Measurements from ENCODE around the gene HOXA1.

Gene HOXA1

GRCh38 chr7:27116031-27116961 is 20.5 kb upstream of the HOXA1 start:
- H3K9me3 Mint-ChIP-seq: no peaks in the 10 kb centered on the region
- H3K27ac Mint-ChIP-seq: peak overlapping the region; percentile 98 to 100 (median 99)
- TF ChIP-seq CTCF (IDR thresholded peaks at IDR 0.05; ENCODE audit: unreplicated experiment in 3 of 3): no peak

GRCh38 chr7:27115221-27116026 is 19.6 kb upstream of the HOXA1 start:
- H3K4me3 Mint-ChIP-seq: peak overlapping the region; percentile 90 to 93 (median 91)
- peaks cover 67% of the 10 kb centered on the region for H3K4me1 Mint-ChIP-seq
- H3K27ac Mint-ChIP-seq: peak overlapping the region; percentile 98 to 100 (median 99)

More at GRCh38 chr7:27116031-27116961, 20.5 kb upstream of the HOXA1 start:
- Mint-ChIP-seq H3K4me3 (peak overlapping the region; percentile 90 to 93 (median 91)), H3K4me1 (peaks cover 67% of the 10 kb centered on the region), H3K27me3 (ENCODE audit: low read depth) (peaks cover 11% of the 10 kb centered on the region), H3K36me3 (ENCODE audit: low read depth) (peaks cover 61% of the 10 kb centered on the region)

GRCh38 chr7:27114881-27115220 is 19.1 kb upstream of the HOXA1 start:
- H3K4me3 Mint-ChIP-seq: peak overlapping the region; percentile 90 to 93 (median 91)
- H3K27ac Mint-ChIP-seq: peak overlapping the region; percentile 98 to 100 (median 99)
- no peak for TF ChIP-seq CTCF (IDR thresholded peaks at IDR 0.05; ENCODE audit: unreplicated experiment in 3 of 3)
- H3K27me3 Mint-ChIP-seq (ENCODE audit: low read depth): peaks cover 13% of the 10 kb centered on the region
- H3K4me1 Mint-ChIP-seq: peaks cover 65% of the 10 kb centered on the region
- H3K36me3 Mint-ChIP-seq (ENCODE audit: low read depth): peaks cover 55% of the 10 kb centered on the region
- no peaks in the 10 kb centered on the region for H3K9me3 Mint-ChIP-seq

More at GRCh38 chr7:27115221-27116026, 19.6 kb upstream of the HOXA1 start:
- H3K36me3 Mint-ChIP-seq (ENCODE audit: low read depth): peaks cover 57% of the 10 kb centered on the region
- H3K27me3 Mint-ChIP-seq (ENCODE audit: low read depth): peaks cover 11% of the 10 kb centered on the region
- TF ChIP-seq CTCF (IDR thresholded peaks at IDR 0.05; ENCODE audit: unreplicated experiment in 3 of 3): no peak
- H3K9me3 Mint-ChIP-seq: no peaks in the 10 kb centered on the region

GRCh38 chr7:27113991-27114769 is 18.4 kb upstream of the HOXA1 start:
- TF ChIP-seq CTCF (IDR thresholded peaks at IDR 0.05; ENCODE audit: unreplicated experiment in 3 of 3): no peak
- Mint-ChIP-seq H3K4me3 (peak overlapping the region; percentile 90 to 93 (median 91)), H3K36me3 (ENCODE audit: low read depth) (peaks cover 55% of the 10 kb centered on the region), H3K27me3 (ENCODE audit: low read depth) (peaks cover 15% of the 10 kb centered on the region), H3K4me1 (peaks cover 65% of the 10 kb centered on the region), H3K9me3 (no peaks in the 10 kb centered on the region), H3K27ac (peak overlapping the region; percentile 98 to 100 (median 99))

Data from nephron (organoid).